GM21390 (cell line): ENCODE measurements around the gene VSIG8.

Experiments used
- ATAC-seq: cut with Tn5 transposase; IDR thresholded peaks from one replicate; pipeline ENCODE4 v1.9.1; 2021; ENCODE audit not compliant: unreplicated experiment

The VSIG8 gene

GRCh38 chr1:159884296-159884695 is 21.8 kb upstream of the VSIG8 start:
- ATAC-seq, result no peak

- ATAC-seq, result no peak
Observed at GRCh38 chr1:159883134-159883533, 20.7 kb upstream of the VSIG8 start.

- no peak for ATAC-seq
Observed at GRCh38 chr1:159882527-159882862, 20.0 kb upstream of the VSIG8 start.

- no peak for ATAC-seq
Observed at GRCh38 chr1:159881622-159882526, 19.4 kb upstream of the VSIG8 start.

- no peak for ATAC-seq
Observed at GRCh38 chr1:159880430-159880829, 18.0 kb upstream of the VSIG8 start.

GRCh38 chr1:159879977-159880376 is 17.5 kb upstream of the VSIG8 start:
- no peak for ATAC-seq

- ATAC-seq, result no peak
Observed at GRCh38 chr1:159879136-159879535, 16.7 kb upstream of the VSIG8 start.

GRCh38 chr1:159877695-159878444 is 15.4 kb upstream of the VSIG8 start:
- ATAC-seq, result no peak

GRCh38 chr1:159873530-159874143 is 11.2 kb upstream of the VSIG8 start:
- no peak for ATAC-seq

- no peak for ATAC-seq
Observed at GRCh38 chr1:159872891-159873290, 10.4 kb upstream of the VSIG8 start.

GRCh38 chr1:159870704-159871103 is 8.2 kb upstream of the VSIG8 start:
- no peak for ATAC-seq

- no peak for ATAC-seq
Observed at GRCh38 chr1:159869607-159870006, 7.2 kb upstream of the VSIG8 start.

GRCh38 chr1:159869173-159869572 is 6.7 kb upstream of the VSIG8 start:
- ATAC-seq, result no peak

GRCh38 chr1:159868766-159869165 is 6.3 kb upstream of the VSIG8 start:
- no peak for ATAC-seq

GRCh38 chr1:159867664-159868026 is 5.2 kb upstream of the VSIG8 start:
- no peak for ATAC-seq

GRCh38 chr1:159866905-159867663 is 4.6 kb upstream of the VSIG8 start:
- ATAC-seq, result no peak

GRCh38 chr1:159866066-159866465 is 3.6 kb upstream of the VSIG8 start:
- no peak for ATAC-seq

GRCh38 chr1:159864262-159864661 is 1.8 kb upstream of the VSIG8 start:
- ATAC-seq, result no peak

- ATAC-seq, result no peak
Observed at GRCh38 chr1:159862031-159862430, 426 bp downstream of the VSIG8 start.

- ATAC-seq, result no peak
Observed at GRCh38 chr1:159861218-159861617, 1.2 kb downstream of the VSIG8 start.

- no peak for ATAC-seq
Observed at GRCh38 chr1:159860456-159860855, 2.0 kb downstream of the VSIG8 start.
